NCI-H1436 treated with DMSO at 0.1 percent for 48 hours (cell line): ENCODE data around the gene POLR2J.
"Not testable (repeated sequence)": the region's sequence is repeated elsewhere in the genome, so short reads cannot be mapped to it uniquely, and the experiment has no call there.

ENCODE experiments used
- DNase-seq: peaks from one replicate; lab custom pipeline; 2025; lab: John Stamatoyannopoulos, UW

POLR2J gene

DNA sequence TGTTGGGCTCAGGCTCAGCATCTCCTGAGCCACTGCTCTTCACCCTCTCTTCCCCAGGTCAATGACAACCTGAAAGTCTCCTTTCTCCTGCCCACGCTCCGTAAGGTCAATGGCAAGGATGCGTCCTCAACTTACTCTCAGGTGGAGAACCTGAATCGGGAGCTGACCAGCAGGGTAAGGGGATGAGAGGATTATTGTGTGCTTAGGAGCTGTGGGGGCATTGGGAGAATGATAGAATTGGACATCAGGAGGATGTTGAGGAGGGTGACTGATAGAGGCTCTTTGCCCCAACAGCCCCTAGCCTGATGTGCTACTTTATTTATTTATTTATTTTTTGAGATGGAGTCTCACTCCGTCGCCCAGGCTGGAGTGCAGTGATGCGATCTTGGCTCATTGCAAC is 12.6 kb downstream of the POLR2J start:
- no peak for DNase-seq

DNA sequence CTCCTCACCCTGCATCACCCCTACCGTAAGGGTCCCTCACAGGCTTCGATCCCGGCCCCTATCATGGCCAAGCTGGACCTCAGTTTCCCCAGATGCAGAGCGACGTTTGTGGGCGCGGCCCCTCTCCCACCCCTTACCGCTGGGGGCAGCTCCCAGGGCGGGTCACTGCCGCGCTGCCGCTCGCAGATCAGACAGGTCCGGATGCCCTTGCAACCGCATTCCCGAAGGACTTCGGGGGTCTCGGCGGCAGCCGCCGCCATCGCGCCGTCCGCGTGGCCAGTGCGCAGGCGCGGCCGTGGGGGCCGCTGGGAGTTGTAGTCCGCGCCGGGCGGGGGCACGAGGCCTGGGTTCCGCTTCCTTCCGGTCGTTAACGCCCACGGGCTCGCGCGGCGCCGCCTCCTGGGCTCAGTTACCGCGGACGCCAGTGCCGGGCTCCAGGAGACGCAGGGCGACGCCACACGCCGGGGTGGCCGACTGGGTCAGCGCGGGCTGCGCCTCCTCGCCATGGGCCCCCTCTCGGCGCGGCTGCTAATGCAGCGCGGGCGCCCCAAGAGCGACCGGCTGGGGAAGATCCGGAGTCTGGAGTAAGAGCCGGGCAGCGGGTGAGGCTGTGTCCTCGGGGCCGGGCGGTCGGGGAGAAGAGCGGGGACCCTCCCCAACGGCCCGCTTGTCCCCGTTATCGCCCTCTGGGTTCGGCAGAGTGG is 14.0 kb downstream of the POLR2J start, which contains the start of the genes ALKBH4 and LRWD1:
ALKBH4 (minus strand) TSS at position 287 of the 704 bp plus-strand sequence; CDS start at position 260, 27 bp downstream.
LRWD1 (plus strand) TSS at position 408 of the 704 bp plus-strand sequence; CDS start at position 505, 97 bp downstream.
- peak; percentile 53 for DNase-seq

DNA sequence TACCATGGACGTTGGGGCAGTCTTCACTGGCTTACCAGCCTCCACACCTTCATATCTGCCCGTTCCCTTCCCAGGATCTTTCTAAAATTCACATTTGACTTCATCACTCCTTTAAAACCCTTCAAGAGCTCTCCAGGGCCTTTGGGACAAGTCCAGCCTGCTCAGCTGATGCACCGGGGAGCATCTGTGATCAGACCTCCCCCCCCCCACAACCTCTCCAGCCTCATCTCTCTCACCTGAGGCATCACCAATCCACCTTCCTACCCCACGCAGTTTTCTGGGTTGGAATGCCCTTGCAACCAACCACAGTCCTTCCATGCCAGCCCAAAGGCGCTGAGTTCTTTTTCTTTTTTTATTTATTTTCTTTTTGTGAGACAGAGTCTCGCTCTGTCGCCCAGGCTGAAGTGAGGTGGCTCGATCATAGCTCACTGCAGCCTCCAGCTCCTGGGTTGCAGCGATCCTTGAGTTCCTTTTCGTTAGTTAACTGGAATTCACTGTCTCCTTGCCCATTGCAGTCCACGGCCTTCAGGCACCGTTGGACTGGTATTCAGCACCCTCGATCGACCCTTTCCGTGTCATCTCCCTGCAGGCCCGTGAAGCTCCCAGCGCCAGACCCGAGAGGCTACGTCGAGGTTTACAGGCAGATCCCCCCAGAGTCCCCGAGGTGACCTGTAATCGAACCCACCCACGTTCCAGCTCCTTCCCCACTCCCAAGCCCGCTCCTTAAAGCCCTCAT is 14.7 kb downstream of the POLR2J start:
- DNase-seq, result no peak

DNA sequence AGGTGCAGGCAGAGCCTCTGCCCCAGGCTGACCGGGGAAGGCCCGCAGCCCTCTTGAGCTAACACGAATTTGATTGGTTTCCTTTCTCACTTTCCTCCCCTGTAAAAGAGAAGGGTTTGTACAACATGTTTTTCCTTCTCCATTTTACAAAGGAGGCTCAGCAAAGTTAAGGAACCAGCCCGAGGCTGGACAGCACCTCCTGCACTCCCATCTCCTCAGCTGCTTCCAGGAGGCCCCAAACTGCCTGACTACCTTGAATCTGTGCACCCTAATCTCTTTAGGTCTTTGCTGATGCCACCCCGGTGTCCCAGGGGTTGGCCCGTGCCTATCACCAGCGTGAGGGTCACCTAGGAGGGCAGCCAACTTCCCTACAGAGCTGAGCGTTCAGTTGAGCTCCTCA is 18.3 kb downstream of the POLR2J start:
- no peak for DNase-seq

DNA sequence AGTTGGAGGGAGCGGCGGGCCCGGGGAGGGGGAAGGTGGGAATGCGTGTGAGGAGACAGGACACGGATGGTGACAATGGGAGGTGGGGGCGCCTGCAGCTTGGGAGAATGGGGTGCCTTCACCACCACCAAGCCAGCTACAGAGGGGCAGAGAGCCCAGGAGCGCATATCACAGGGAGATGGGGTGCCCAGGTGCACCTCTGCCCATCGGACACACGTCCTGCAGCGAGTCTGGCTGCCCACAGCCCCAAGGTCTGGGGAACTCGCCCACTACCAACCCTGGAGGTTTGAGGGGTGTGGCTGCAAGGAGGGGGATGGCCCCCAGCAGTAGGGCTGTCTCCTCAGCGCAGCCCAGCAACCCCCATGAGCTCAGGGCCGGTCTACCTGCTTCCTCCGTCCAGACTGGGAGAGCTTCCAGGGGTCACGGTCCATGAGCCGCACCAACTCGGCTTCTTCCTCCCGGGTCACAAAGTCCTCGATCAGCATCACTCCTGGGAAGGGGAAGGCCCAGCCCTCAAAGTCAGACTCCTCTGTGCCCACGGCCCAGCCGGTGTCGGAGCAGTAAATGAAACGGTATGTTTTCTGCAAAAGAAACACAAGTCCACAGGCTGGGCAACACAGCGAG is 19.4 kb downstream of the POLR2J start:
- no peak for DNase-seq

DNA sequence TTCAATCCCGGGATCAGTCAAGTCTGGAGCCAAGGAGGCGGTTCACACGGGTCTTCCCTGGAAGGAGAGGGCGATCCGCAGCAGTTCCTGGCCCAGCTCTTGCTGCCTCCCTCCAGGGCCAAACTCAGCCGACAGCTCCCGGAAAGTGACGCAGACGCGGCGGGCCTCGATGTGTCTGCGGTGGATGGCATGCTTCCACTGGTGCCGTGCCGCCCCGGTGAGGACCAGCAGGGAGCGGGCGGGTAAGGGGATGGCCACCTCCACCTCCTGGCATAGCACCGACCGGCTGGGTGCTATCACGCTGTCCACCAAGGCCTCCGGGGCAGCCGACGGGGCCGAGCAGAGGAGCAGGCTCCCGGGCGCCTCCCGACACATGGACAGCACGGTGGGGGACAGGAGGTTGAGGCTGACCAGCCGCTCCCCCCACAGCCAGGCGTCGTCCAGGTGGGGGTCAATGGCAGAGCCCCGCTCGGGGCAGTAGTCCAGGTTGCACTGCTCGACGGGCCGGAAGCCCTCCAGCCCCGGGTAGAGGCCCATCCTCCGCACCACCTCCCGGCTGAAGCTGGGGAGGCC is 21.3 kb downstream of the POLR2J start:
- DNase-seq, result no peak

DNA sequence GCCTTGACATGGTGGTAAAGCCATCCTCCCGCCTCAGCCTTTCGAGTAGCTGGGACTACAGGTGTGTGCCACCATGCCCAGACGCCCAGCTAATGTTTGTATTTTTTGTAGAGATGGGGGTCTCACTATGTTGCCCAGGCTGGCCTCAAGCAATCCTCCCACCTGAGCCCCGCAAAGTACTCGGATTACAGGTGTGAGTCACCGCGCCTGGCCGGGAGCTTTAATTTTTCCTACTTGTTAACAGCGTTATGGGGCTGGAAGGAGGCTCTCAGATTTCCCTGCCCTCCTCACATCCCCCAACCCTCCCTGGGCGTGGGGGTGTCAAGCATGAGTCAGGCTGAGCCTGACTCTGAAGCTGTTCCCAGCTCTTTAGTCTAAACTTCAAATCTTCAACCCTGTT is 22.4 kb downstream of the POLR2J start:
- no peak for DNase-seq

DNA sequence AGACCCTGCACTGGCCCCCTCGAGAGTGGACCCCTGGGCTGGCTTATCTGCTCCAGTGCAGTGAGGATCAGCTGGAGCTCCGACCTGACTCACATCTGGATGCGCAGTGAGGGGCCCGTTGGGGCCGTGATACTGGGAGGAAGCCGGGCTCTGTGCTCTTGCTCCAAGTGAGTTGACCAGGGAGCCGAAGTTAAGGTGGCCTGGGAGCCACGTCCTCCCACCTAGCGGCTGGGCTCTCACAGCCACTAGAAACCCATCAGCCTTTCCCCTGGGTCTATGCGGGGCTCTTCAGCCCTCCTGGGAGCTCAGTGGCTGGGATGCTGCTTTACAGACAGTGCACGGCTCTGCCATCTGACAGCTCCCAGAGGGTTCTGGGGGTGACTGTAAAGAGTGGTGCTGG is 23.1 kb downstream of the POLR2J start:
- DNase-seq, result no peak

DNA sequence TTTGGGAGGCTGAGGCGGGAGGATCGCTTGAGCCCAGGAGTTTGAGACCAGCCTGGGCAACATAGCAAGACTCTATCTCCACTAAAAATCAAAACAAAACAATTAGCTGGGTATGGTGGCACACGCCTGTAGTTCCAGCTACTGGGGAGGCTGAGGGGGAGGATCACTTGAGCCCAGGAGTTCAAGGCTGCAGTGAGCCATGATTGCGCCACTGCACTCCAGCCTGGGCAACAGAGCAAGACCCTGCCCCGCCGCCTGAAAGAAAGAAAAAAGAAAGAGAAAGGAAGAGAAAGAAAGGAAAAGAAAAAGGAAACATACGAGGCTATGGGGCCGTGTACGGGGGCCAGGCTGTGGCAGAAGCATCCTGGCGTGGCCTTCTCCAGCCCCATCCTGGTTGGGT is 23.8 kb downstream of the POLR2J start:
- DNase-seq, result not testable (repeated sequence)

DNA sequence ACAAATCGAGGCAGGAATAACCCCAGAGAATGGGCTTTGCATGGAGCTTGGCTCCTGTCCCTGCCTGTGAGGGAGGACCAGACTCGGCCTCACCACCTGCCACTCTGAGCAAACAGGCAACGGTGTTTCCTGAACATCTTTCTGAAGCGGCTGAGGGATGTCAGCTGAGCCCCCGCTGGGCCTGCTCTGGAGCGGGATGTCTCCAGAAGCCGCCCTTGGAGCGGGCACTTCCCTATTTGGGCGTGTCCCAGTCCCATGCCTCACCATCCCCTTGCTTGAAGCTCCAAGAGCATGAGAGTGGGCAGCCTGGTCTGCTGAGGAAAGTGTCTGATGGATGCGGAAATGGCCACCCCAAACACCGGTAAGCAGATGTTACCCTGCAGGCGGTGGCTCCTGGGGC is 24.3 kb downstream of the POLR2J start:
- DNase-seq, result no peak

DNA sequence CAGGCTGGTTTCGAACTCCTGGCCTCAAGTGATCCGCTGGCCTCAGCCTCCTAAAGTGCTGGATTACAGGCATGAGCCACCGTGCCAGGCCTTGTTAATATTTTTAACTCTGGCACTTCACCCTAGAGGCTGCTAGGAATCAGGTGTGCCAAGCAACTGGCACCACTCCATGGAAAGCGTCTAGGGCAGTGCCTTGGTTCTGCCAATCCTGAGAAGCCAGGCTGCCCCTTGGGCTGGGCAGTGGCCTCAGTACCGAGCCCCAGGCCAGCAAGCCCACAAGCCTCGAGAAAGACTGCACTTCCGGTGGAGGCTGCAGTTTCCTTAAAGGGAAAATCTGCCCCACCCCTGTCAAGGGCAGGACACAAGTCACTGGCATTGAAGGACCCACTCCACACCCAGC is 25.4 kb downstream of the POLR2J start:
- DNase-seq, result no peak

DNA sequence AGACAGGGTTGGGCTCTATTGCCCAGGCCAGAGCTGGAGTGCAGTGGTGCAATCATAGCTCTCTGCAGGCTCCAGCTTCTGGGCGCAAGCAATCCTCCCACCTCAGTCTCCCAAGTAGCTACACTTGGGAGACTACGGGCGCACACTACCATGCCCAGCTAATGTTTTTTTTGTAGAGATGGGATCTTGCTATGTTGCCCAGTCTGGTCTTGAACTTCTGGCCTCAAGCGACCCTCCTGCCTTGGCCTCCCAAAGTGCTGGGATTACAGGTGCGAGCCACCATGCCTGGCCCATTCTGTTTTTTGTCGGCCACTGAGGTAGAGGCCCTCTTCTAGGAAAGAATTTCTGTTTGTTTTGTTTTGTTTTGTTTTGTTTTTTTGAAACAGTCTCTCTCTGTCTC is 26.3 kb downstream of the POLR2J start:
- DNase-seq, result no peak

DNA sequence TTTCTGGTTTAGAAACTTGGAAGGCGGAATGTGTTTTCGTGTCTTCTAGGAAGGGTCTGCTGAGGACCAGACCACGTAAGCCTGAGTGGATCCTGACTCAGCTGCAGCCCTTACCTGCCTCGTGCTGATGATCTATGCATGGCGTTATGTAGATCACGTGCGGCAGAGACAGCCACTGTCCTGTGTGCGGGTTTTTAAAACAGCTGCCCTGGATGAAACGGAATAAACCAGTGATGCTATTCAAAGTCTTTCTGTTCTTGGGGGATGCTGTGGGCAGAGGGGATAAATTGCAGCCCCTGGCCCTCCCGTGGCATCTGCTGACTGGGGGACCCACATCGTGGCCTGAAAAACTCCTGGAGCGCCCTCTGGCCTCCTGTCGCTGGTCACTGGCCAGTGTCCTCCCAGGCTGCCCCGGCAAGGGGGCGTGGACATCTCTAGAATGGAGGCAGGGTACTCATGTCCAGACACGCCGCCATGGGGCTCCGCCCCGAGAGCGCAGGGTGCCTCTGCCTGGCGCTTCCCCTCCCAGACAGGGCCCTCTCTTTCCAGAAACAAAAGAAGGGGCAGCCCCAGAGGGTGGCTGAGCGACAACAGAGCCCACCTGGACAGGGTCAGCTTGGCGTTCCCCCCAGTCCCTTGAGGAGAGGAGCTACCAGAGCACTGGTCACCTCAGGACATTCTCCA is 27.2 kb downstream of the POLR2J start:
- no peak for DNase-seq

DNA sequence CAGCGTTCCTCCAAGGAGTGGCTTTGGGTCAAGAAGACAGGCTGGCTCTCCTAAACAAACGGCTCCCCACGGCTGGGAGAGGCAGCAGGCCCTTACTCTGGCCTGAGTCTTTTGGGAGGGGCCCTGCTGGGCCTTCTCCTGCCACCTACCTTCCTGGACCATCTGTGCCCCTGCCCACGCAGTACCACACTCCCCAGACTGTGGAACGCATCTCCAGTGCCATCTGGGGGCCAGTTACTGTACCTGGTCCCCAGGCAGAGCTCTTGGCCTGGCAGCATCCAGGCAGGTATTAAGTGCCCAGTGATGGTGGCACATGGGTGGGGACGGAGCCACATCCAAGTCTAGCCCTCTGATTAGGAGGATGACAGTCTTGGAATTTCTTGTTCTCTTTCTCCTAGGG is 28.5 kb downstream of the POLR2J start:
- DNase-seq, result no peak

DNA sequence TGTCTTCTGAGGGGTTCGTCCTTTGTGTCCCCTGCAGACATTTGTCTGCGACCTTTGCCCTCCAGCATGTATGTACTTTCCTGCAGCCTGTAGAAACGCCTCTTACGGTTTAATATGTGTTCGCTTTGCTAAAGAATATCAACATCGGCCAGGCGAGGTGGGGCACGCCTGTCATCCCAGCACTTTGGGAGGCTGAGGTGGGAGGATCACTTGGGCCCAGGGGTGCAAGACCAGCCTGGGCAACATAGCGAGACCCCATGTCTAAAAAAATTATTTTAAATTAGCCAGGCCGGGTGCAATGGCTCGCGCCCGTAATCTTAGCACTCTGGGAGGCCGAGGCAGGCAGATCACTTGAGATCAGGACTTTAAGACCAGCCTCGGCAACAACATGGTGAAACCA is 29.6 kb downstream of the POLR2J start:
- DNase-seq, result no peak

DNA sequence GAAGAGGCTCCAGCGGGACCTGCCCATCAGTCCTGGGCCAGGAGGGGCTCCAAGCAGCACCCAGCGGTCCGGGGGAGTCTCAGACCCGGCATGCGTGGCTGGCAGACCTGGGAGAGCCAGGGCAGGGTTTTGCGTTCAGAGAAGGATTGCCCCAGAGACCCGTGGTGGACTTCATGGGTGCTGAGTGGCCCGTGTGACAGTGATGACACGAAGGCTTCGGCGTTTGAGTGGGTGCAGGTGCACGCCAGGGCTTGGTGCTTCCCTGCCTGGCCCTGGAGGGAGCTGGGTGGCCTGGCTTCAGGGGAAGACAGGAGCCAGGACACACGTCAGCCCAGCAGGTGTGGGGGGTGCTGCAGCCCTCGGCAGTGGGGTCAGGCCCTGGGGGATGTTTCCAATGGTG is 31.4 kb downstream of the POLR2J start:
- no peak for DNase-seq

DNA sequence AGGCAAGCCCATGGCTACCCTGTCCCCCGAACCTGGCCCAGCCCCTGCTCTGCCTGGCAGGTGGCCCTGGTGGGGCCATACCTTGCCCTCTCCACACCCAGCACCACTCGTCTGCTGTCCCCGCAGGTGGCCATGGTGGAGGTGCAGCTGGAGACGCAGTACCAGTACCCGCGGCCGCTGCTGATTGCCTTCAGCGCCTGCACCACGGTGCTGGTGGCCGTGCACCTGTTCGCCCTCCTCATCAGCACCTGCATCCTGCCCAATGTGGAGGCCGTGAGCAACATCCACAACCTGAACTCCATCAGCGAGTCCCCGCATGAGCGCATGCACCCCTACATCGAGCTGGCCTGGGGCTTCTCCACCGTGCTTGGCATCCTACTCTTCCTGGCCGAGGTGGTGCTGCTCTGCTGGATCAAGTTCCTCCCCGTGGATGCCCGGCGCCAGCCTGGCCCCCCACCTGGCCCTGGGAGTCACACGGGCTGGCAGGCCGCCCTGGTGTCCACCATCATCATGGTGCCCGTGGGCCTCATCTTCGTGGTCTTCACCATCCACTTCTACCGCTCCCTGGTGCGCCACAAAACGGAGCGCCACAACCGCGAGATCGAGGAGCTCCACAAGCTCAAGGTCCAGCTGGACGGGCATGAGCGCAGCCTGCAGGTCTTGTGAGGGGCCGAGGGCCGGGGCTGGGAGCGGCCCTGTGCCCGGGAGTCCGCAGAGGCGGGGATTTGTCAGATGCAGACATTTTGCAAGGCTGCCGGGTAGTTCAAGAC is 32.1 kb downstream of the POLR2J start:
- DNase-seq, result no peak

DNA sequence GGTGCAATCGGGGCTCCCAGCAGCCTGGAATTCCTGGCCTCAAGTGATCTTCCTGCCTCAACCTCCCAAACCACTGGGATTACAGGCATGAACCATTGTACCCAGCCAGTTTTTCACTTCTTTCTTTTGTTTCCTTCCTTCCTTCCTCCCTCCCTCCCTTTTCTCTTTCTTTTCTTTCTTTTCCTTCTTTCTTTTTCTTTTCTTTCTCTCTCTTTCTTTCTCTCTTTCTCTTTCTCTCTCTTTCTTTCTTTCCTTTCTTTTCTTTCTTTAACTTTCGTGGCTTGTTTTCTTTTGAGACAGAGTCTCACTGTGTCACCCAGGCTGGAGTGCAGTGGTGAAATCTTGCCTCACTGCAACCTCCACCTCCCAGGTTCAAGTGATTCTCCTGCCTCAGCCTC is 33.0 kb downstream of the POLR2J start:
- DNase-seq, result no peak

DNA sequence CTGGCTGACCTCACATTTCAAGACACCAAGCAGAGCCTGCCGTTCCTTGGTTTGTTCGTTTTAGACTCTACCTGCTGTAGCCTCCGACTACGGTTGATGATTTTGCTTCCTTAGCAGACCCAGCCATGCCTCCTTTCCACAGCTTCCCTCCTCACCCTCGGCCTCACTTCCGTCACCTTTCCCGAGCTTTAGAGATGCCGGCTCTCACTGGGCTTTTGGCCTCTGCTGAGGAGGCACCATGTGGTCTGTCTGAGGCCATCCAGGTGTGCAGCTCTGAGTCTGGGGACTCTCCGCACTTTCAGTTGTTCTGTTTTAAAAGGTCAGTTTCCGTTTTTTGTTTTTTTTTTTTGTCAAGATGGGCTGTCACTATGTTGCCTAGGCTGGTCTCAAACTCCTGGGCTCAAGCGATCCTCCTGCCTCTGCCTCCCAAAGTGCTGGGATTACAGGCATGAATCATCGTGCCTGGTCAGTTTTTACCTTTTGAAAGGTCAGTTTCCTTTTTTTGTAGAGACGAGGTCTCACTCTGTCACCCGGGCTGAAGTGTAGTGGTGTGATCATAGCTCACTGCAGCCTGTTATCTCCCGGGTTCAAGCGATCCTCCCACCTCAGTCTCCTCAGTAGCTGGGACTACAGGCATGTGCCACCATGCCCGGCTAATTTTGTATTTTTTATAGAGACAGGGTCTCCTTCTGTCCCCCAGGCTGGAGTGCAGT is 33.6 kb downstream of the POLR2J start:
- no peak for DNase-seq

DNA sequence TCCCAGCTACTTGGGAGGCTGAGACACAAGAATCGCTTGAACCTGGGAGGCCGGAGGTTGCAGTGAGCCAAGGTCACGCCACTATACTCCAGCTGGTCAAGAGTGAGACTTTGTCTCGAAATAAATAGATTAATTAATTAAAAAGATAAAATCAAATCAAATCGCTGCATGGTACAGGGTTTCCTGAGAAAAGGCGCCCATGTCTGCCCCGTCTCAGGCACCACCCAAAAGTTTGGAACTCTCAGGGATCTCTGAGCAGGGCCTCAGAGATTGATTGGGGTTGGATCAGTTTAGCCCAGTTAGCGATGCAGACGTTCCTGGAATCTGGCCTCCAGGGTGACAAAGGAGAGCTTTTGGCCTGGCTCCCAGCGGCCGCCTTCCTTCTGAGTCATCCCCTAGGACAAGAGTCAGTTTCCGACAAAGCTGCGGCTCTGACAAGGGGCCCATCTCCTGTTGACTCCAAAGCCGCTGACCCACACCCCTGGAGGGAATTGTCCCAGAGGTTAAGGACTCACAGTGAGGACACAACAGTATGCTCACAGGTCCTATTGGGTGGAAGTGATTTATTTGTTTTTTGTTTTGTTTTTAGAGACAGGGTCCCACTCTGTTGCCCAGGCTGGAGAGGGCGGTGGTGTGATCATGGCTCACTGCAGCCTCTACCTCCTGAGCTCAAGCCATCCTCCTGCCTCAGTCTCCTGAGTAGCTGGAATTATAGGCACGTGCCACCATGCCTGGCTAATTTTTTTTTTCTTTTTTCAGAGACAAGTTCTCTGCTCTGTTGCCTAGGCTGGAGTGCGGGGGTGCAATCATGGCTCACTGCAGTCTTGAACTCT is 38.5 kb downstream of the POLR2J start:
- DNase-seq, result no peak
